Subcutaneous abdominal adipose tissue (tissue), 5 donors: ENCODE measurements around the gene LAMC2.
A peak's percentile ranks its signal among the peaks of the same experiment; 100 is the strongest.

Experiments
- H3K27ac ChIP-seq: one replicate; pipeline ENCODE4 v1.7.0; 2013; ENCODE audit warnings: low read depth, mild to moderate bottlenecking, inconsistent platforms, low read length, moderate library complexity
- H3K27me3 ChIP-seq, 5 donors: one replicate each; pipeline ENCODE4 v1.7.0; 2013; ENCODE audit warnings: low read length in 5 of 5, inconsistent platforms in 1 of 5; ENCODE audit not compliant: control insufficient read depth in 5 of 5, insufficient read depth in 4 of 5
- H3K36me3 ChIP-seq, 5 donors: one replicate each; pipeline ENCODE4 v1.7.0; 2013; ENCODE audit warnings: low read length in 5 of 5; ENCODE audit not compliant: control insufficient read depth in 5 of 5, insufficient read depth in 5 of 5
- H3K4me1 ChIP-seq, 5 donors: one replicate each; pipeline ENCODE4 v1.7.0; 2013; ENCODE audit warnings: low read length in 5 of 5, mild to moderate bottlenecking in 3 of 5, moderate library complexity in 1 of 5; ENCODE audit not compliant: control insufficient read depth in 5 of 5, insufficient read depth in 5 of 5
- H3K4me3 ChIP-seq, 5 donors: one replicate each; pipeline ENCODE4 v1.7.0; 2013; ENCODE audit warnings: low read length in 5 of 5, low read depth in 1 of 5
- H3K9ac ChIP-seq, 5 donors: one replicate each; pipeline ENCODE4 v1.7.0; 2013; ENCODE audit warnings: low read length in 5 of 5, mild to moderate bottlenecking in 4 of 5, moderate library complexity in 3 of 5
- H3K9me3 ChIP-seq, 5 donors: one replicate each; pipeline ENCODE4 v1.7.0; 2013; ENCODE audit warnings: low read length in 5 of 5; ENCODE audit not compliant: control insufficient read depth in 5 of 5
- donor health status: healthy.
- donor health status: healthy.
- donor health status: healthy.
- donor health status: healthy.
- donor health status: healthy.

LAMC2 gene

DNA sequence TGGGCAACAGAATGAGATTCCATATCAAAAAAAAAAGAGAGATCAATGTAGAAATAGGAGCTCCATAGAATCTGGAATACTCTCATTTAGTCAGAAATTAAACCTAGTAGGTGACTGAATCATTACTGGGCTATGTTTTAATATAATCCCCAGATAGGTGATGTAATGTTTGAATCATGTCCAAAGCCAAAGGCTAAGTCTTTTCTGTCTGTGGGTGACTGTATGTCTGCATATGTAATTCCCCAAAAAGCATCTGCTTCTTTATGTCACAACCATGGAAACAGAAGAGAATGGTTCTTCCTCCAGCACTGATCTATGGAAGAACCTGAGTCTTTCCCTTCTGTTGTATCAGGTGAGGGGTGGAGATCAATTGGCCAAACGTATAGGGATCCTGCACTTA, 5.8 kb downstream of the LAMC2 start:
- H3K27me3 ChIP-seq, result no peaks in the 10 kb centered on the region
- no peaks in the 10 kb centered on the region for H3K9me3 ChIP-seq
- H3K36me3 ChIP-seq, result no peaks in the 10 kb centered on the region
- no peak overlapping the region for H3K27ac ChIP-seq
- no peak overlapping the region for H3K9ac ChIP-seq
- no peaks in the 10 kb centered on the region for H3K4me1 ChIP-seq
- no peak overlapping the region for H3K4me3 ChIP-seq

DNA sequence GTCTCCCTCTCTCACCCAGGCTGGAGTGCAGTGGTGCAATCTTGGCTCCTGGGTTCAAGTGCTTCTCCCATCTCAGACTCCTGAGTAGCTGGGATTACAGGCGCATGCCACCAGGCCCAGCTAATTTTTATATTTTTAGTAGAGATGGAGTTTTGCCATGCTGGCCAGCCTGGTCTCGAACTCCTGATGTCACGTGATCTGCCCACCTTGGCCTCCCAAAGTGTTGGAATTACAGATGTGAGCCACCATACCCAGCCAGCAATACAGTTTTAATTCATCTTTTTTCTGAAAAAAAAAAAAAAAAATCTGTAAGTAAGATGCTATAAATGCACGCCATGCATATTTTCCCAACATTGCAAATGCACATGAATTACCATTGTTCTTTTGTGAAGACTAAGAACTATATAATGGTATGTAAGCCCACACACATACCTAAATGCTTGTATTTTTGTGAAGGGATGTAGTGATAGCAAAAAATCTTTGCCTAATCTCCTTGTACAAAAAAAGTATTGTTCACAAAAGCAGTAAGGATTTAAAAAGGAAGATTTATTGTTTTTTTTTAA, 8.0 kb downstream of the LAMC2 start:
- Histone ChIP-seq H3K4me1 (peaks cover 0 to 5% (median 0%) of the 10 kb centered on the region in 5 donors), H3K27ac (no peak overlapping the region), H3K27me3 (no peaks in the 10 kb centered on the region), H3K9ac (no peak overlapping the region), H3K36me3 (no peaks in the 10 kb centered on the region), H3K9me3 (no peaks in the 10 kb centered on the region), H3K4me3 (no peak overlapping the region)

DNA sequence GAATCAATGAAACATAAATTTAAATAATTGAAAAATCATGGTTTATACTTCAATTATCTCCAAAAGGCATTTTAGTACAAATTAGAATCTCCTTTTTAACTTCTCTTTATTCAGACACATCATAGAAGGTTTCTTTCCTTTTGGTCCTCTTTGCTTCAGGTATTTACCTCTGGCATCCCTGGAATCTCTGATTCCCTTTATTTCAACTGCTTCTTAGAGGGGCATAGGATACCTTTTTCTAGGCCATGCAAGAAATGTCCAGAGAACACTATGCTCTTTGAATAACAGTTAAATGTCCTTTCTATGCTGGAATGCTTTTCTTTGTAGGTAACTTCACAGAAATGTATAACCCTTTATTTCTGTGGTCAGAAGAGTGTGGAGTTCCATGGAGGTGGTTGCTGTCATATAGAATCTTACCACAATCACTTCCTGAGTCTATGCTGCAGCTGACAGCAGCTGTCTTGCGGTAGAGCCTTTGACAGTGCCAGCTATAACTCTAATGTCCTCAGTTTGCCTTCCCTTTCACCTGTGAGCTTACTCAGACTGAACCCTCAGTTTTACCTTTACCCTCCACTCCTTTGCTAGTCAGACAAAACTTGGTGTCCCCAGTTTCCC, 8.6 kb downstream of the LAMC2 start:
- no peak overlapping the region for H3K27ac ChIP-seq

GRCh38 chr1:183195142-183195574, 9.1 kb downstream of the LAMC2 start:
- no peak overlapping the region for H3K27ac ChIP-seq
- no peaks in the 10 kb centered on the region for H3K27me3 ChIP-seq
- peaks cover 0 to 5% (median 0%) of the 10 kb centered on the region in 5 donors for H3K4me1 ChIP-seq

More for the DNA sequence above, 8.6 kb downstream of the LAMC2 start:
- no peaks in the 10 kb centered on the region for H3K27me3 ChIP-seq
- no peaks in the 10 kb centered on the region for H3K36me3 ChIP-seq
- H3K4me1 ChIP-seq, result peaks cover 0 to 5% (median 0%) of the 10 kb centered on the region in 5 donors
- H3K4me3 ChIP-seq, result no peak overlapping the region
- no peak overlapping the region for H3K9ac ChIP-seq
- no peaks in the 10 kb centered on the region for H3K9me3 ChIP-seq

GRCh38 chr1:183197762-183198161, 11.7 kb downstream of the LAMC2 start:
- Histone ChIP-seq H3K9me3 (no peaks in the 10 kb centered on the region), H3K4me1 (peaks cover 0 to 6% (median 0%) of the 10 kb centered on the region in 5 donors), H3K4me3 (no peak overlapping the region), H3K27me3 (no peaks in the 10 kb centered on the region), H3K27ac (no peak overlapping the region), H3K9ac (no peak overlapping the region), H3K36me3 (no peaks in the 10 kb centered on the region)

More at GRCh38 chr1:183195142-183195574, 9.1 kb downstream of the LAMC2 start:
- Histone ChIP-seq H3K4me3 (no peak overlapping the region), H3K9me3 (no peaks in the 10 kb centered on the region), H3K9ac (no peak overlapping the region), H3K36me3 (no peaks in the 10 kb centered on the region)

DNA sequence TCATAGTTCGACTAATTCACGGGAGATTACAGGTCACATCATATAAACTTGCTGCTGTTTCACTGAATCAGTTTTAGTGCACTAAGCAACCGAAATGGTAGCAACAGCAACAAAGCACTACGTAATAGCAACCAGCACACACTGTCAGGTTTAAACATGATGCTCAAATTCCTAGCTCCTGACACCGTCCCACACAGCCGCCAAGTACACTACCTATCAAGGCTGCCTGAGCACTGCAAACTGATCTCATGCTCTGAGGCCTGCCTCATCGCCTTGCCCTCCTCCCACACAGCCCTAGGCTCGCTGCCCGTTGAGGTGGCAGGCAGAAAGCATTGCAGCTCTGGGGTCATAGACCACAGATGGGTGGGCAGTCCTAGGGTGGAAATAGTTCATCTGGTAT, 12.4 kb downstream of the LAMC2 start:
- H3K36me3 ChIP-seq, result no peaks in the 10 kb centered on the region
- H3K9me3 ChIP-seq, result no peaks in the 10 kb centered on the region
- peaks cover 0 to 6% (median 0%) of the 10 kb centered on the region in 5 donors for H3K4me1 ChIP-seq
- no peak overlapping the region for H3K9ac ChIP-seq
- H3K4me3 ChIP-seq, result no peak overlapping the region
- no peak overlapping the region for H3K27ac ChIP-seq
- H3K27me3 ChIP-seq, result no peaks in the 10 kb centered on the region

GRCh38 chr1:183199304-183199703, 13.2 kb downstream of the LAMC2 start:
- H3K4me3 ChIP-seq, result no peak overlapping the region
- H3K27ac ChIP-seq, result no peak overlapping the region
- H3K4me1 ChIP-seq, result peaks cover 0 to 6% (median 0%) of the 10 kb centered on the region in 5 donors
- no peaks in the 10 kb centered on the region for H3K36me3 ChIP-seq
- H3K9ac ChIP-seq, result no peak overlapping the region
- H3K27me3 ChIP-seq, result no peaks in the 10 kb centered on the region
- no peaks in the 10 kb centered on the region for H3K9me3 ChIP-seq

DNA sequence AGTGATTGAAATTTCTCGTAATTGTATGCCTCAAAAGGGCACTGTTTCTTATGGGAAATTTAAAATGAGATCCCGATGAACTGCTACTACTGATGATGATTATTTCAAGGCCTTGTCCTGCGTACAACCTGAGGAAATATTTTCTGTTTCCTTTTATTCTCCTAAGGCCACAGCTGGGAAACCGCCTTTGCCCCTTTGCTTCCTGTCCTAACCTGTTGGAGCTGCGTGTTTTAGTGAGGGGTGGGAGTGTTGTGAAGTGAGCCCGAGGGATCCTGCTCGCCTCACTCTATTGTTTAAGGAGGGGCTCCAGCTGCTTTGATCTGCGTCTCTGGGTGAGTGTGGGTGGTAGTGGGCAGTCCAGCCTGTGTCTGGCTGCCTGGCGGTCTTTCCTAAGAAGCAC, 14.4 kb downstream of the LAMC2 start:
- Histone ChIP-seq H3K9ac (no peak overlapping the region), H3K36me3 (no peaks in the 10 kb centered on the region), H3K4me3 (no peak overlapping the region), H3K9me3 (no peaks in the 10 kb centered on the region), H3K27ac (peak overlapping the region; percentile 44), H3K27me3 (no peaks in the 10 kb centered on the region), H3K4me1 (peaks cover under 1 to 7% (median 2%) of the 10 kb centered on the region in 5 donors)

- Histone ChIP-seq H3K9ac (no peak overlapping the region), H3K4me3 (no peak overlapping the region), H3K4me1 (peaks cover 2 to 15% (median 6%) of the 10 kb centered on the region in 5 donors), H3K9me3 (no peaks in the 10 kb centered on the region), H3K27ac (no peak overlapping the region), H3K27me3 (no peaks in the 10 kb centered on the region), H3K36me3 (no peaks in the 10 kb centered on the region)
Observed at GRCh38 chr1:183203094-183203493, 17.0 kb downstream of the LAMC2 start.

- no peak overlapping the region for H3K4me3 ChIP-seq
- H3K9me3 ChIP-seq, result no peaks in the 10 kb centered on the region
- peaks cover 2 to 19% (median 4%) of the 10 kb centered on the region in 5 donors for H3K4me1 ChIP-seq
- peak overlapping the region in 2 of 5 donors; percentile 17 to 27 for H3K9ac ChIP-seq
- H3K27me3 ChIP-seq, result no peaks in the 10 kb centered on the region
- no peaks in the 10 kb centered on the region for H3K36me3 ChIP-seq
- peak overlapping the region; percentile 76 for H3K27ac ChIP-seq
Observed at GRCh38 chr1:183205196-183205781, 19.2 kb downstream of the LAMC2 start.
